Pancreas (tissue), 10 donors: ENCODE results near the gene SLC39A2. TPM values are rescaled to one million over a fixed set of nuclear protein-coding genes. Genes with fewer than 3 reads are reported as not detected.
"Not testable (repeated sequence)": the region's sequence is repeated elsewhere in the genome, so short reads cannot be mapped to it uniquely, and the experiment has no call there.

ENCODE experiments used
- ATAC-seq, 4 donors: fragments of 200-7000 bp; cut with Tn5 transposase; one replicate each; pipeline versions ENCODE4 v1.8.0 to v1.9.1; 2020; ENCODE audit warnings: mild to moderate bottlenecking in 4 of 4, moderate library complexity in 4 of 4
- DNase-seq, 6 donors: peaks; one replicate each; pipeline ENCODE4 v3.0.0-alpha.2; 2020
- FAIRE-seq: peaks from 2 replicates; lab custom pipeline; 2012; peaks lifted over from hg19 to GRCh38; lab: Jason Lieb, UNC
- H3K27ac ChIP-seq, 4 donors: fragments of 200-600 bp; sonication (generic); 1 replicate in 3 of 4; 2 replicates in 1 of 4; pipeline versions ENCODE4 v1.5.0 to v1.8.0; 2020
- H3K27me3 ChIP-seq, 4 donors: fragments of 200-600 bp; one replicate each; pipeline ENCODE4 v1.8.0; 2021
- H3K36me3 ChIP-seq, 3 donors: fragments of 200-600 bp; sonication (generic) in 1 of 3; one replicate each; pipeline versions ENCODE4 v1.5.0 to v1.8.0; 2020 to 2021
- H3K4me1 ChIP-seq, 3 donors: fragments of 200-600 bp; one replicate each; pipeline ENCODE4 v1.8.0; 2021
- H3K4me3 ChIP-seq, 4 donors: fragments of 200-600 bp; sonication (generic) in 2 of 4; one replicate each; pipeline versions ENCODE4 v1.5.0 to v1.8.0; 2020 to 2021
- H3K9me3 ChIP-seq, 4 donors: fragments of 200-600 bp; one replicate each; pipeline ENCODE4 v1.8.0; 2021
- WGBS, 2 donors: extraction: QIAGEN DNeasy Blood & Tissue Kit; methylation state at CpG; one replicate each; pipeline ENCODE4 v1.1.7; 2013; 5-methylcytosine and 5-hydroxymethylcytosine counted together
- intact Hi-C, 3 donors: fragments of 100-400 bp; cut with DNase I; formaldehyde crosslinking; loops; one replicate each; pipeline versions ENCODE4 v1.11.1 to v1.14.2; 2022
- polyA plus RNA-seq, 2 donors: library from polyadenylated mRNA; stranded (reverse); fragments of 200-250 nt; gene quantifications; one replicate each; pipeline ENCODE4 v1.2.3, GENCODE V29; 2013
- total RNA-seq, 6 donors: library from RNA; stranded (reverse); fragmentation: NEBNext Ultra II Directional in 4 of 6; extraction: Animal tissue kit (Norgen Biotek cat#: 25700) in 4 of 6; gene quantifications; one replicate each; pipeline versions ENCODE4 v1.2.1 to v1.2.4, GENCODE V29; 2021 to 2023
- TF ChIP-seq, protein P1 (sequence below), 4 donors: fragments of 200-600 bp; sonication (generic) in 3 of 4; IDR thresholded peaks; one replicate each; pipeline versions ENCODE4 v1.5.0 to v1.8.0; 2021; ENCODE audit warnings: antibody characterized with exemption in 4 of 4
- donor health status: healthy with polysubstance abuse.
- donor health status: DM: no; HTN: no; CAD: no; lungs with moderate emphysema.
- donor health status: DM: no; HTN: no; CAD: no.
- donor health status: control.
- donor health status: control.
- donor health status: Bipolar disorder and iron deficiency.
- donor health status: DM: yes; HTN: yes; CAD: no.
- donor health status: DM: no; HTN: no; CAD: no.
- donor health status: DM: no; HTN: no; CAD: no.
- donor health status: DM: yes; HTN: yes; CAD: no.

The SLC39A2 gene
- total and polyA plus RNA-seq, 8 donors: 0.09 TPM; not detected in 7

GRCh38 chr14:20978687-20979086, 20.4 kb upstream of the SLC39A2 start:
- WGBS, 2 donors: 24 to 42% methylated on average over 1 of the region's 1 CpG
- Histone ChIP-seq H3K4me1 (no peaks in the 10 kb centered on the region), H3K4me3 (no peak overlapping the region), H3K9me3 (no peaks in the 10 kb centered on the region), H3K36me3 (no peaks in the 10 kb centered on the region), H3K27me3 (no peaks in the 10 kb centered on the region), H3K27ac (no peak overlapping the region)
- FAIRE-seq (no peak), ATAC-seq (no peak), DNase-seq (no peak)
- intact Hi-C loops: no loop called here
- TF ChIP-seq, protein P1, sequence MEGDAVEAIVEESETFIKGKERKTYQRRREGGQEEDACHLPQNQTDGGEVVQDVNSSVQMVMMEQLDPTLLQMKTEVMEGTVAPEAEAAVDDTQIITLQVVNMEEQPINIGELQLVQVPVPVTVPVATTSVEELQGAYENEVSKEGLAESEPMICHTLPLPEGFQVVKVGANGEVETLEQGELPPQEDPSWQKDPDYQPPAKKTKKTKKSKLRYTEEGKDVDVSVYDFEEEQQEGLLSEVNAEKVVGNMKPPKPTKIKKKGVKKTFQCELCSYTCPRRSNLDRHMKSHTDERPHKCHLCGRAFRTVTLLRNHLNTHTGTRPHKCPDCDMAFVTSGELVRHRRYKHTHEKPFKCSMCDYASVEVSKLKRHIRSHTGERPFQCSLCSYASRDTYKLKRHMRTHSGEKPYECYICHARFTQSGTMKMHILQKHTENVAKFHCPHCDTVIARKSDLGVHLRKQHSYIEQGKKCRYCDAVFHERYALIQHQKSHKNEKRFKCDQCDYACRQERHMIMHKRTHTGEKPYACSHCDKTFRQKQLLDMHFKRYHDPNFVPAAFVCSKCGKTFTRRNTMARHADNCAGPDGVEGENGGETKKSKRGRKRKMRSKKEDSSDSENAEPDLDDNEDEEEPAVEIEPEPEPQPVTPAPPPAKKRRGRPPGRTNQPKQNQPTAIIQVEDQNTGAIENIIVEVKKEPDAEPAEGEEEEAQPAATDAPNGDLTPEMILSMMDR (IDR thresholded peaks at IDR 0.05): no peak

DNA sequence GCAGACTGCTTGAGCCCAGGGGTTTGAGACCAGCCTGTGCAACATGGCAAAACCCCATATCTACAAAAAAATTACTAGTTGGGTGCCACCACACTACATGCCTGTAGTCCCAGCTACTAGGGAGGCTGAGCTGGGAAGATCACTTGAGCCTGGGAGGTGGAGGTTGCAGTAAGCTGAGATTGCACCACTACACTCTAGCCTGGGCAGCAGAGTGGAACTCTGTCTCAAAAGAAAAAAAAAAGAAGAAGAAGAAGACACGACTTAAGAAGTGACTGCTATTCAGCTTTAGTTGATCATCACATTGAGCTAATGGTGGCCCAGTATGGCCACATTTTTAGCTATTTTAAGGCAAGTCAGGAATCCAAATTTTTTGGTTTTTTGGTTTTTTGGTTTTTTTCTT, 18.2 kb upstream of the SLC39A2 start:
- 45 to 71% methylated on average over 1 of the region's 1 CpG for WGBS, 2 donors
- no peak for ATAC-seq
- intact Hi-C loops: no loop called here
- no peak for FAIRE-seq
- Histone ChIP-seq H3K4me3 (no peak overlapping the region), H3K4me1 (no peaks in the 10 kb centered on the region), H3K9me3 (no peaks in the 10 kb centered on the region), H3K27me3 (no peaks in the 10 kb centered on the region), H3K36me3 (no peaks in the 10 kb centered on the region), H3K27ac (no peak overlapping the region)
- DNase-seq: no peak
- TF ChIP-seq, protein P1 (IDR thresholded peaks at IDR 0.05): no peak

DNA sequence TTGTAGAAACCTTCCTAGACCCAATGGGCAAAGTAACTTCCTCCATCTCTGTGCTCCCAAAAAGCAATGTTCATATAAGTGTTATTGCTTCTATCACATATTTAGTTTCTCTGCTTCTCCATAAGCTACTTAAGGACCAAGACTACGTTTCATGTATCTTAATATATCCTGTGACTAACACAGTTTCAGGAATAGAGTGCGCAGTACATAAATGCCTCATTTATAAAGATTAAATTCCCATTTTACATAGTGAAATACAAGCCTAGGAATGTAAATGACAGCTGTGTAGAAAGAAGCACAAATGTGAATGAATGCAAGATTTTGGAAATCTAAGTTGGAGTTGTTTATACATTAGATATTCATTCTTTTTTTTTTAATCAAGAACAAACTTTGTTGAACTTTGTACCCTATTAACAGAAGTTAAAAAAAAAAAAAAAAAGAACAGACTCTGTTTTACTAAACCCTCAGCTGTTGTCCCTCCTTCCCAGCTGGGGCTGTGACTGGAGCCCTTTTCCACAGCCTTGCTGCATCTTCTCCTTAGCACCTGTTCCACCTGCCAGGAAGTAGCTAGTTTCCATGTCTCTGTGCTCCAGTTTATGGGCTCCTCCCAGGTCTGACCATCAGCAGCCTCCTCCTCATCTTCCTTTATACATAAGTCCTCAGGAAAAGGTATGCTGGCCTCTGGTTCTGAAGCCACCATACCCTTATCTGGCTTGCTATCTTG, 16.3 kb upstream of the SLC39A2 start:
- H3K27me3 ChIP-seq: no peaks in the 10 kb centered on the region
- H3K36me3 ChIP-seq: no peaks in the 10 kb centered on the region
- intact Hi-C loops: no loop called here
- DNase-seq (no peak), ATAC-seq (no peak), FAIRE-seq (no peak)
- TF ChIP-seq, protein P1 (IDR thresholded peaks at IDR 0.05): no peak
- peaks cover 0 to 7% (median 0%) of the 10 kb centered on the region in 3 donors for H3K4me1 ChIP-seq
- no peak overlapping the region for H3K27ac ChIP-seq
- no peak overlapping the region for H3K4me3 ChIP-seq
- no peaks in the 10 kb centered on the region for H3K9me3 ChIP-seq
- WGBS, 2 donors: 68 to 83% methylated on average over 2 of the region's 2 CpGs

- 80 to 83% methylated on average over 4 of the region's 4 CpGs for WGBS, 2 donors
- intact Hi-C loops, FAIRE-seq: not testable (repeated sequence)
Observed at GRCh38 chr14:20985650-20986049, 13.4 kb upstream of the SLC39A2 start.

GRCh38 chr14:20986811-20987210, 12.3 kb upstream of the SLC39A2 start:
- no peaks in the 10 kb centered on the region for H3K9me3 ChIP-seq
- H3K27me3 ChIP-seq: no peaks in the 10 kb centered on the region
- TF ChIP-seq, protein P1 (IDR thresholded peaks at IDR 0.05): no peak
- WGBS, 2 donors: 53 to 56% methylated on average over 2 of the region's 2 CpGs
- H3K27ac ChIP-seq: no peak overlapping the region
- DNase-seq: peak in 1 of 6 donors; percentile 28
- no peaks in the 10 kb centered on the region for H3K36me3 ChIP-seq
- peaks cover 5 to 28% (median 16%) of the 10 kb centered on the region in 3 donors for H3K4me1 ChIP-seq
- no peak for FAIRE-seq
- ATAC-seq: peak in 2 of 4 donors; percentile 22 to 48
- H3K4me3 ChIP-seq: no peak overlapping the region
- intact Hi-C loops: no loop called here

More at GRCh38 chr14:20985650-20986049, 13.4 kb upstream of the SLC39A2 start:
- H3K9me3 ChIP-seq, DNase-seq, H3K27me3 ChIP-seq, H3K4me3 ChIP-seq, H3K36me3 ChIP-seq, H3K27ac ChIP-seq, ATAC-seq: not testable (repeated sequence)
- H3K4me1 ChIP-seq: peaks cover 0 to 16% (median 5%) of the 10 kb centered on the region in 3 donors
